NCI-H510A treated with DMSO at 0.1 percent for 48 hours (cell line): Measurements from ENCODE around the gene CRIP2.
A peak's percentile ranks its signal among the peaks of the same experiment; 100 is the strongest.

Experiments
- DNase-seq: peaks from one replicate; lab custom pipeline; 2025; lab: John Stamatoyannopoulos, UW

The CRIP2 gene

DNA sequence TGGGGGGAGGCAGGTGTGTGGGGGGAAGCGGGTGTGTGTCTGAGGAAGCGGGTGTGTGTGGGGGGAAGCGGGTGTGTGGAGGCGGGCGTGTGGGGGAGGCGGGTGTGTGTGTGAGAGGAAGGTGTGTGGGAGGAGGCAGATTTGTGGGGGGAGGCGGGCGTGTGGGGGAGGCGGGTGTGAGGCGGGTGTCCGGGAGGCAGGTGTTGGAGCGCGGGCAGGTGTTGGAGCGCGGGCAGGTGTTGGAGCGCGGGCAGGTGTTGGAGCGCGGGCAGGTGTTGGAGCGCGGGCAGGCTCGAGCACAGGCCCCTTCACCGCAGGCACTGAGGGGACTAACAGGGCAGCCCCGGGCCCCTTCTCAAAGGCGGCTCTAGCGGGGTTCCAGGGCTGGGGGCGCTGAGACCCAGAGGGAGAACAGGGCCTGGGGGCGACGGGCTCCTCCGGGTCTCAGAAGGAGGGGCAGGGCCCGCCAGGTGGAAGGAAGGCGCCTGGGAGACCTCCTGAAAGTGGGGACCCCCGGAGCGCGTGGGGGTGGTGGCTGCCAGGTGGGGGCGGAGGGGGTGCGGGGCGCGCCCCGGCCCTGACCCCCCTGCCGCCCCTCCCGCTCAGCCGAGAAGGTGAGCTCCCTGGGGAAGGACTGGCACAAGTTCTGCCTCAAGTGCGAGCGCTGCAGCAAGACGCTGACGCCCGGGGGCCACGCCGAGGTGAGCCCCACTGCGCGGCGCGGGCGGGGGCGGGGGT, 3.2 kb downstream of the CRIP2 start:
- DNase-seq: peak; percentile 11

DNA sequence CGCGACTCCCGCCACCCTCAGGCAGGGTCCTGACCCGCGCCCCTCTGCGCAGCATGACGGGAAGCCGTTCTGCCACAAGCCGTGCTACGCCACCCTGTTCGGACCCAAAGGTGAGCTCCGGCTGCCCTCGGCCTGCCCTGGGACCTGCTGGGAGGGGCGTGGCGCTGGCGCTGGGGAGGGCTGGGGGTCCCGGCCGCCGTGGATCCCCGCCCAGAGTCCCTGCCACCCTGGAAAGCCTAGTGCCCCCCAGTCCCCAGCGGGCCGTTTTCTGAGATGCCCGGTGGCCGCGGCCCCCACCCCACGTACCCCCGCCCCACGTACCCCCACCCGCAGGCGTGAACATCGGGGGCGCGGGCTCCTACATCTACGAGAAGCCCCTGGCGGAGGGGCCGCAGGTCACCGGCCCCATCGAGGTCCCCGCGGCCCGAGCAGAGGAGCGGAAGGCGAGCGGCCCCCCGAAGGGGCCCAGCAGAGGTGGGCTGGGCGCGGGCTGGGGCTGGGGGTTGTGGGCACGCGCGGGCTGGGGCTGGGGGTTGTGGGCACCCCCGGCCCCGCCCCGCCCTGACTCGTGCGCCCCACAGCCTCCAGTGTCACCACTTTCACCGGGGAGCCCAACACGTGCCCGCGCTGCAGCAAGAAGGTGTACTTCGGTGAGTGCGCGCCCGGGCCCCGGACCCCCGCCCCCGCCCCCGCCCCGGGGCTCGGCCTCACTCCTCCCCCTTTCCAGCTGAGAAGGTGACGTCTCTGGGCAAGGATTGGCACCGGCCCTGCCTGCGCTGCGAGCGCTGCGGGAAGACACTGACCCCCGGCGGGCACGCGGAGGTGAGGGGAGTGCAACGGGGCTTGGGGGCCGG, 4.0 kb downstream of the CRIP2 start:
- DNase-seq: no peak

DNA sequence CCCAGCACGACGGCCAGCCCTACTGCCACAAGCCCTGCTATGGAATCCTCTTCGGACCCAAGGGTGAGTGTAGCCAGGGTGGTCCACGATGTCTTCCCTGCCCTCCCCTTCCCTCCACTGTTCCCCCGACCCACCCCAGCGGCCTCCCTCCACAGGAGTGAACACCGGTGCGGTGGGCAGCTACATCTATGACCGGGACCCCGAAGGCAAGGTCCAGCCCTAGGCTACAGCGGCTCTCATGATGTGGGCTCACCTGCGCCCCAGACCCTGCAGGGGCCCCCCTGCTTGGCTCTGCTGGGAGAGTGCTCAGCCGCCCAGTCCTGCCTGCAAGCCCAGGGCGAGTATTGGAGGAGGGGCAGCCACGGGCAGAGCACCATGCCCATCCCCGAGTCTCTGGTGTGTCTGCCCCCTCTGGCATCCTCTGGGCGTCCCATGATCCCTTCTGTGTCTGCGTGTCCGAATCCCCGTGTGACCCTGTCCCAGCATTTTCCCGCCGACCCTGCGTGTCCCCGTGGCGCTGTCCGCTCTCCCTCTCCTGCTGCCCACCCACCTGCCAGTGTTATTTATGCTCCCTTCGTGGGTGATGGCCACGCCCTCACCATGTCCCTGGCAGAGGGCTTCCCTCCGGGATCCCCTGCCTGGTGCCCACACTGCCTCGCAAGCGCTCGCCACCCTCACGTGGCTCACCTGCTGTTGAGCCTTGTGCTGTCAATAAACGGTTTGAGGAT, 5.0 kb downstream of the CRIP2 start:
- DNase-seq: no peak

DNA sequence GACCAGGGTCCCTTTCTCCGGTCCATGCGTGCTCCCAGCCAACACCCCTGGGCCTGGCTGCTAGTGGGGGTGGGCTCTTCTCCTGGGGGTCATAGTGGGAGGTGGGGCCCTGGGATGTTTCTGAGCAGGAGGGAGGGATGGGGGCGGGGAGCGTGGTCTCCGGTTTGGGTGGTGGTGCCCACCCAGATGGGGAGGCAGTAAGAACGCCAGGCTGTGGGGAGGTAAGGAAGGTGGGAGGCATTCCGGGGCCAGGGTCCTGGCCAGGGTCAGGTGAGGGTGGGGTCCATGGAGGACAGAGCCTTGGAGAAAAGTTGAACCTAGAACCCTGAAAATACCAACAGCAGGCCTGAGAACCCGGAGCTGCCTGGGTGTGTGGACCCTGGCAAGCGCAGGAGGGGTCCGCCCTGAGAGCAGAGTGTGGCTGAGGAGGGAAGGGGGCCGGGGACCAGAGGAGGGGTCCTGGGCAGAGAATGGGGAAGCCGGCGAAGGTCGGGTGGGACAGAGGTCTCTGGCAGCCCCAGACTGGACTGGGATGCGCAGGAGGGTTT, 5.7 kb downstream of the CRIP2 start:
- no peak for DNase-seq

GRCh38 chr14:105480807-105481801, 6.5 kb downstream of the CRIP2 start:
- peak; percentile 86 for DNase-seq

DNA sequence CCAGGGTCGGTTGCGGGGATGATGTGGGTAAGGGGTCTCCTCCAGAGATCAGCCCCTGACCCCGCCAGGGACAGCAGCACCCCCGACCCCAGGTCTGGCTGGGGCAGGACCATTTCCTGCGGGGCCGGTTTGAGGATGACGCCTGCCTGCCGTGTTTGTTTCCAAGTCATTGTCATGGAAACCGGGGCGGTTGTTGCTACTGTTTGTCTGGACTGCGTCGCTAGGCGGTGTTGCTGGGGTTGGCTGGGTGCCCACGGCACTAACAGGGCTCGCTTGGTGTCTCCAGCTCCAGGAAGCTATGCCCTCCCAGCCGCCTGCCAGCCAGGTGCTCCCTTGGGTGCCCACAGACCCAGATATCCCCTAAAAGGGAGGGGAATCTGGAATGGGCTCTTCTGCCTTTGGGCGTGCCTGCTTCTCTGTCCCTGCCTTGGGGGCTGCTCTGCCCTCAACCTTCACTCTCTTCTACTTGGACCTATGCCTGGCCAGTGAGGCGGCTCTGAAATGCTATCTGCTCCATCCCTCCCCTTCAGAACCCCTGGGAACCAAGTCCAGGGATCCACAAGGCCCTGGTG, 7.4 kb downstream of the CRIP2 start:
- peak; percentile 85 for DNase-seq

GRCh38 chr14:105482486-105483110, 8.0 kb downstream of the CRIP2 start:
- DNase-seq: no peak

GRCh38 chr14:105483300-105484068, 8.9 kb downstream of the CRIP2 start:
- no peak for DNase-seq

DNA sequence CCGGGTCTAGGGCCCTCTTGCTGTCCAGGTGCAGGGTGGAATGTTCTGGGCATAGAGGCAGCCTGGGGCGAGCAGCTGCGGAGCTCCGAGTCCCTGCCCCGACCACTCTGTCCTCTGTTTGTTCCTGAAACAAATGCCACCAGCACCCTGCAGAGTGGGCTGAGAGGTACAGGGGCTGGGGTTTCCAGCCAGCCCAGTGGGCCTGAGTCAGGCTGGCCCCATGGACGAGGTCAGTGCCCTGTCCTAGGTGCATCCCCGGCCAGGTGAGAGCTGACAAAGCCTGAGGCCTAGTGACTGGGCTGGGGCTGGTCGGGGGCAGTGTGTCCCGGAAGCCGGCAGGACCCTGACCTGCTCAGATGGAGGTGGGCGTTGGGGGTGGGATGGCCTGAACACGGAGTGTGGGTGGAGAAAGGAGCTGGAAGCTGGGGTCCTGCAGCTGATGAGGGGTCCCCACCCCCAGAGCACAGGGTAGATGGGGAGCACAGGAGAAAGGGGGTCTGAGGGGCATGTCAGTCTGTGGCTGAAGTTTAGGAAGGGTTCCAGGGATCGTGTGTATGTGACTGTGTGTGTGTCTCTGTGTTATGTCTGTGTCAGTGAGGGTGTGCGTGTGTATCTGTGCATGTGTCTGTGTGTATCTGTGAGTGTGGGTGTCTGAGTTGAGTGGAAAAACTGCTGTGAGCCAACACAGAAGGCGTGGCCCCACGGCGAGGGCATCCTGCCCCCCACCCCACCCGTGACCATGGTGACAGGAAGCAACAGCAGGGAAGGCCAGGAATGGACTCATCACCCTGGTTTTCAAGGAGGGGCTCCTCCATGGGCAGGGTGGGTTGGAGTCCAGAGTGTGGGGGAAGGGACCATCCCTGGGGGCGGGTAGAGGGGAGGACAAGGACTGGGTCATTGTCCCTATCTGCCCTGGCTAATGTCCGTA, 9.7 kb downstream of the CRIP2 start:
- no peak for DNase-seq

GRCh38 chr14:105484997-105485393, 10.4 kb downstream of the CRIP2 start:
- no peak for DNase-seq

GRCh38 chr14:105485739-105486162, 11.1 kb downstream of the CRIP2 start:
- no peak for DNase-seq

DNA sequence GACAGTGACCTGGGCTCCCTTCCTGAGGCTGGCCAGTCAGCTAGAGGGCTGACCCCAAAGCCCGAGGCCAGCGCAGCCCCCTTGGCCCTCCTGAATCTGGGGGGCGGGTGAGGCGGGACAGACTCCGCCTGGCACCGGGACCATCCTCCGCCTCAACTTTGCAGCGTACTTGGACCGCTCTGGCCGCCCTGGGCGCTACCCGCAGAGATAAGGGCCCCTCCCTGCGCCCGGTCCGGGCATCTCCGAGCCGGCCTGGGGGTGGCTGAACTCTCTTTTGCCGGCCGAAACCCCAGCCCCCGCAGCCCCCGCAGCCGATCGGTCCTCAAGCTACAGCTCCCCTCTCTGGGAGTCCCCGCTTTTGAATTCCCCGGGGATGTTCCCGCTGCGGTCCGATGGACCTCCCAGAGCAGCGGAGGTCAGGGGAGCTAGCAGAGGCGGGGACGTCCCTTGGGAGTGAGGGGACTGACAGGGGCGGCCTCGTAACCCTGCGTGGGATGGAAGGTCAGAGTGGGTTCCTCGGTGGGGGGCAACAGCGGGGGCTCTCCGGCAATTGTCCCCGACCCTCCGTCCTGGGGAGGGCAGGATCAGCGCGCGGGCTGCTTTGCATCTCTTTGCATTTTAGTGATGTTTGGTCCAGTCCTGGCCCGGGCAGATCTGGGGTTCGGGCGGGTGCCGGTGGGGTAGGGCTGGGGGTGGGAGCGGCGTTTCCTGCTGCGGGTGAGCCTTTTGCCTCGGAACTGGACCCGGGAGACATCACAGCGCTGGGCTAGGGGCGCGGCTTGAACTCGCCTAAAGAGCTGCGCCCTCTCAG, 11.7 kb downstream of the CRIP2 start, which contains the start of gene CRIP1:
CRIP1 (plus strand) TSS at position 724 of the 811 bp plus-strand sequence. CDS start 374 bp downstream, outside the sequence.
- DNase-seq: no peak

DNA sequence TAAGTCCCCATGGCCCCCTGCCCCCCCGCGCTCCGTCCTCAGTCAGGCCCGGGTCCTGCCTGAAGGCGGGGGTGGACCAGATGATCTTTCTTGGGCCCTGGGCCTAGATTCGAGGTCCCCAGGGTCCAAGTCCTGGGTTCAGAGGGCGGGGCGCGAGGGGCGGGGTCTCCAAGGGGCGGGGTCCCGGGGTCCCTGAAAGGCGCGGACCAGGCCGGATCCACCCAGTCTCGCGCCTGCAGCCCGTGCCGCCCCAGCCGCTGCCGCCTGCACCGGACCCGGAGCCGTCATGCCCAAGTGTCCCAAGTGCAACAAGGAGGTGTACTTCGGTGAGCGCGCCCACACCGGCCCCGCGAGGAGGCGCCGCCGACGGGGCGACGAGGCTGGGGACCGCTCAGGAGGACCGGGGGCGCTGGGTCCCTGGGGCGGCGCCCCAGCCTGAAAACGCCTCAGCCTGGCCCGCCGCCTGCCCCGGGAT, 12.4 kb downstream of the CRIP2 start:
- DNase-seq: no peak

DNA sequence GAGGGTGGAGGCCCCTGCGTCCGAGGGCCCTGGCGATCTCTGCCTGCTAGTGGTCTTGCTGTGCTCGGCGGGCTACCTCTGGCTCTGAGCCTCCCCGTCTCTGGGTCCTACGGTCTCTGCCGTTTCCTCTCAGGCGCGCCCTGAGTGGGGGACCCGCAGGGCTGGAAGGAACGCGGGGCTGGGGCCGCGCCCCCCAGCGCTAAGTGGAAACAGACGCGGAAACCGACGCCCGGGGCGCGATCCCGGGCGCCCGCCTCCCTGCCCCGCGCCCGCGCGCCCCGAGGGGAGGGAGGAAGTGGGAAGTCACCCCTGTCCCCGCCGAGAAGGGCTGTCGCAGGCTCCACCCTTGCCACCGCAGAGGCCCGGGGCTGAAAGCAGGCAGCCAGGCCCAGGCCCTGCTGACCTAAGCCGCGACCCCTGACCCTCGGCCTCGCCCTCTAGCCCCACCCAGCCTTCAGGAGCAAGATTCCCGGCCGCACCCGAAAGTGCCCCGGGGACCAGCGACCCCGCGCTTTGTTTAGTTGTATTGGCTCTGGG, 12.9 kb downstream of the CRIP2 start:
- no peak for DNase-seq

DNA sequence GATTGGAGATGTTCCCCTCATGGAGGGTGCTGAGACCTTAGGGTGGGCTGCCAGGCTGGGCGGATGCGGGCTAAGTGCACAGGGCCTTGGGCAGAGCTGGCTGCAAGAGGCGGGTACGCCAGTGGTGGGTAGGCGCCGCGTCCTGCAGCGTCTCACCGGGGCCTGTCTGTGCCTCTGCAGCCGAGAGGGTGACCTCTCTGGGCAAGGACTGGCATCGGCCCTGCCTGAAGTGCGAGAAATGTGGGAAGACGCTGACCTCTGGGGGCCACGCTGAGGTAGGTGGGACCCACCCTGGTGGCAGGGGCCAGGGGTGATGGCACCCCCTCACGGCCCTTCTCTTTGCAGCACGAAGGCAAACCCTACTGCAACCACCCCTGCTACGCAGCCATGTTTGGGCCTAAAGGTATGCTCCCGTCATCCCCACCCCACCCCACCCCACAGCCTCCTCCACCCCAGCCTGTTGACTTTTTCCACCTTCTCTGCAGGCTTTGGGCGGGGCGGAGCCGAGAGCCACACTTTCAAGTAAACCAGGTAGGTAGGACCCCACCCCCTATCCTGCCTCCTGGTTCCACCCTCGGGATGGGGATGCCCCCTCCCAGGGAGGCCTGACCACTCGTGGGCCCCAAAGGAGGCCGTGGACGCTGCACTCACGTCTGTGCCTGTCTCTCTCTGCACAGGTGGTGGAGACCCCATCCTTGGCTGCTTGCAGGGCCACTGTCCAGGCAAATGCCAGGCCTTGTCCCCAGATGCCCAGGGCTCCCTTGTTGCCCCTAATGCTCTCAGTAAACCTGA, 13.6 kb downstream of the CRIP2 start:
- DNase-seq: no peak
